Left ventricle myocardium inferior (tissue), 1 donor: ENCODE measurements around the gene NEURL2. TPM values are rescaled to one million over a fixed set of nuclear protein-coding genes. Genes with fewer than 3 reads are reported as not detected.
"Not testable (repeated sequence)": the region's sequence is repeated elsewhere in the genome, so short reads cannot be mapped to it uniquely, and the experiment has no call there.

Source experiments
- DNase-seq: peaks from one replicate; pipeline ENCODE4 v3.0.0-alpha.2; 2020
- H3K27ac ChIP-seq: fragments of 200-600 bp; replicated peaks from 2 replicates; pipeline ENCODE4 v1.8.0; 2021
- H3K27me3 ChIP-seq: fragments of 200-600 bp; 2 replicates; pipeline ENCODE4 v1.8.0; 2021; ENCODE audit warnings: low read depth
- H3K36me3 ChIP-seq: fragments of 200-600 bp; 2 replicates; pipeline ENCODE4 v1.8.0; 2021
- H3K4me1 ChIP-seq: fragments of 200-600 bp; 2 replicates; pipeline ENCODE4 v1.8.0; 2021
- H3K4me3 ChIP-seq: fragments of 200-600 bp; 2 replicates; pipeline ENCODE4 v1.8.0; 2021; ENCODE audit warnings: mild to moderate bottlenecking, moderate library complexity
- H3K9me3 ChIP-seq: fragments of 200-600 bp; replicated peaks from 2 replicates; pipeline ENCODE4 v1.8.0; 2021
- intact Hi-C: fragments of 100-400 bp; cut with micrococcal nuclease; formaldehyde crosslinking; loops from one replicate; pipeline ENCODE4 v1.11.0; 2022
- total RNA-seq: library from RNA; stranded (reverse); fragmentation: NEBNext Ultra II Directional; extraction: Animal tissue kit (Norgen Biotek cat#: 25700); gene quantifications from one replicate; pipeline ENCODE4 v1.2.1, GENCODE V29; 2021
- TF ChIP-seq, protein P1 (sequence below): fragments of 200-600 bp; IDR thresholded peaks from 2 replicates; pipeline ENCODE4 v1.8.0; 2021; ENCODE audit warnings: antibody characterized with exemption, mild to moderate bottlenecking, borderline replicate concordance
- donor health status: DM: no; HTN: yes; CAD: no; lungs with severe emphysema.

NEURL2 gene
- total RNA-seq, 1 donor from 2014 or later, result 7.6 TPM

DNA sequence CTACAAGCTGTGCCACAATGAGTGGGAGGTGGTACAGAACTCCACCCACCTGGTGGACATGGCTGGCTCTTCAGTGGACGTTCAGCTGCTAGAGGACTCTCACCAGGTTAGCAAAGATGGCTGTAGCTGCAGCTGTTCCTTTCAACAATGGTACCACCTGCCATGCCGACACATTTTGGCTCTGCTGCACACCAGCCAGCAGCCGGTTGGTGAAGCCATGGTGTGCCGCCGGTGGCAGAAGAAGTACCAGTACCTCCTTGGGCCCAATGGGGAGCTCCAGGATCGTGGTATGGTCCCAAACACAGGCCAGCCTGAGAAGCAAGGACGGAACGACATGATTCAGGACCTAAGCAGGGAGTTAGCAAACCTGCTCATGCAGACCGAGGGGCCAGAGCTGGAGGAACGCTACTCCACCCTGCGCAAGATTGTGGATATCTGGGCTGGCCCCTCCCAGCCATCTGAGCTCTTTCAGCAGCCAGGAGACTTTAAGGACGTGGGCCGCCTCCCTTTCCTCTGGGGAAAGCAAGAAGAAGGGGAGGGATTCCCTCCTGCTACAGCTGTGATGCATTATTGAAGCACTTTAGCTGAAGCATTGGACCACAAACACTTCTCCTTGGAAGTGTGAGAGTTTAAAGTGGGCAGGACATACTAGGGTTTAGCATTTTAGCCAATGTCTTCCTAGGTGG lies 12.8 kb downstream of the NEURL2 start:
- peak overlapping the region; percentile 34 for H3K27ac ChIP-seq
- no peak for DNase-seq
- no peak overlapping the region for H3K4me3 ChIP-seq
- H3K9me3 ChIP-seq, result no peaks in the 10 kb centered on the region
- peaks cover 39% of the 10 kb centered on the region for H3K4me1 ChIP-seq
- no peaks in the 10 kb centered on the region for H3K27me3 ChIP-seq
- intact Hi-C loops, result no loop called here
- TF ChIP-seq, protein P1, sequence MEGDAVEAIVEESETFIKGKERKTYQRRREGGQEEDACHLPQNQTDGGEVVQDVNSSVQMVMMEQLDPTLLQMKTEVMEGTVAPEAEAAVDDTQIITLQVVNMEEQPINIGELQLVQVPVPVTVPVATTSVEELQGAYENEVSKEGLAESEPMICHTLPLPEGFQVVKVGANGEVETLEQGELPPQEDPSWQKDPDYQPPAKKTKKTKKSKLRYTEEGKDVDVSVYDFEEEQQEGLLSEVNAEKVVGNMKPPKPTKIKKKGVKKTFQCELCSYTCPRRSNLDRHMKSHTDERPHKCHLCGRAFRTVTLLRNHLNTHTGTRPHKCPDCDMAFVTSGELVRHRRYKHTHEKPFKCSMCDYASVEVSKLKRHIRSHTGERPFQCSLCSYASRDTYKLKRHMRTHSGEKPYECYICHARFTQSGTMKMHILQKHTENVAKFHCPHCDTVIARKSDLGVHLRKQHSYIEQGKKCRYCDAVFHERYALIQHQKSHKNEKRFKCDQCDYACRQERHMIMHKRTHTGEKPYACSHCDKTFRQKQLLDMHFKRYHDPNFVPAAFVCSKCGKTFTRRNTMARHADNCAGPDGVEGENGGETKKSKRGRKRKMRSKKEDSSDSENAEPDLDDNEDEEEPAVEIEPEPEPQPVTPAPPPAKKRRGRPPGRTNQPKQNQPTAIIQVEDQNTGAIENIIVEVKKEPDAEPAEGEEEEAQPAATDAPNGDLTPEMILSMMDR, result no peak
- H3K36me3 ChIP-seq, result peaks cover 26% of the 10 kb centered on the region

DNA sequence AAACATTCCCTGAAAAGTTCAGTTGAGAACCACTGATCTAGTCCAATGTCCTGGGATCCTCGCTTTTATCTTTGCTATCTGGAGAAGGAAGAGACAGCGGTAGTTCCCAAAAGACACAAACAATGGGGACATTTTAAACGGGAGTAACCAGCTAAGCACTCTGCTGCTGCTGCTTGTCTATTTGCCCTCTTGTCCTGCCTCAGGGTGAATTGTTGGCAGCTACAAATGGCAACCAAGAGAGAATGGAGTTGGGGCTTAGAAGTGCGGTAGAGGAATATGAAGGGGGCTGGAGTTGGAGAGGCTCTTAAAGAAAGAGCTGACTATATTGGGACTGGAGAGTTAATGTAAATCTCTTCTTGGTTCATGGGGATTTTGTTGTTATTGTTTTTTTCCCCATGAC lies 16.4 kb downstream of the NEURL2 start:
- intact Hi-C loops, result no loop called here
- peaks cover 12% of the 10 kb centered on the region for H3K4me1 ChIP-seq
- H3K36me3 ChIP-seq, result peaks cover 23% of the 10 kb centered on the region
- no peaks in the 10 kb centered on the region for H3K9me3 ChIP-seq
- H3K27ac ChIP-seq, result no peak overlapping the region
- no peak for DNase-seq
- TF ChIP-seq, protein P1, result no peak
- H3K4me3 ChIP-seq, result no peak overlapping the region
- no peaks in the 10 kb centered on the region for H3K27me3 ChIP-seq

DNA sequence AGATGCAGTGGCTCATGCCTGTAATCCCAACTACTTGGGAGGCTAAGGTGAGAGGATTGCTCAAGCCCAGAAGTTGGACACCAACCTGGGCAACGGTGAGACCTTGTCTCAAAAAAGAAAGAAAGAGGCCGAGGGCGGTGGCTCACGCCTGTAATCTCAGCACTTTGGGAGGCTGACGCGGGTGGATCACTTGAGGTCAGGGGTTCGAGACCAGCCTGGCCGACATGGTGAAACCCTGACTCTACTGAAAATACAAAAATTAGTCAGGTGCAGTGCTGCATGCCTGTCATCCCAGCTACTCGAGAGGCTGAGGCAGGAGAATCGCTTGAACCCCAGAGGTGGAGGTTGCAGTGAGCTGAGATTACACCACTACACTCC lies 16.9 kb downstream of the NEURL2 start:
- H3K27me3 ChIP-seq, intact Hi-C loops, H3K9me3 ChIP-seq, H3K4me3 ChIP-seq, H3K27ac ChIP-seq, DNase-seq: not testable (repeated sequence)
- peaks cover 10% of the 10 kb centered on the region for H3K4me1 ChIP-seq
- peaks cover 23% of the 10 kb centered on the region for H3K36me3 ChIP-seq

DNA sequence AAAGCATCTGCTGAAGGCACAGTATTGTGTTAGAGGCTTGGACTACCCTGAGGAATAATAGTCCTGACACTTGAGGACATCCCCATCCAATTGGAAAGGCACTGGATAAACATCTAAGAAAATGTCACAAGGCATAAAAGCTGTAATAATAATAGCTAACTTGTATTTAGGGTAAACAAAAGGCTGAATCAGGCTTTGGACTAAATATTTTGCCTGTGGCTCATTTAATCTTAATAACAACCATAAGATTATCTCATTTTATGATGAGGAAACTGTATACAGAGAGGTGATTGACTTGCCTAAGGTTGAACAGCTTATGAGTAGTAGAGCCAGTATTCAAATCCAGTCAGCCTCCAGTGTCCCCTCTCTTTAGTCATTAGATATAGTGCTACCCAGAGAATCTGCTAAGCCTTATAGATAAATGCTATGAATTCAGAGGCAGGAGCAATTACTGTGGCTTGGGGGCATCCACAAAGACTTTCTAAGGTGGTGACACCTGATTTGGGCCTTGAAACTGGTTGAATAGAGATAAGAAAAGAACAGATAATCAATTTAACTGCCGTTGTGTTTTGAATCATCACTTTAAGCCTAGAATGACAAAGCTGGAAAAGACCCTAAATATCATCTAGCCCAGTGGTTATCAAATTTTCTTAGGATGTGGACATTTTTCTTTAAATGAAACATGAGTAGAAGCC lies 17.5 kb downstream of the NEURL2 start:
- Histone ChIP-seq H3K27me3 (no peaks in the 10 kb centered on the region), H3K27ac (no peak overlapping the region), H3K4me3 (no peak overlapping the region), H3K36me3 (peaks cover 21% of the 10 kb centered on the region), H3K9me3 (no peaks in the 10 kb centered on the region), H3K4me1 (peaks cover 5% of the 10 kb centered on the region)
- no peak for DNase-seq
- TF ChIP-seq, protein P1, result no peak
- intact Hi-C loops, result no loop called here

DNA sequence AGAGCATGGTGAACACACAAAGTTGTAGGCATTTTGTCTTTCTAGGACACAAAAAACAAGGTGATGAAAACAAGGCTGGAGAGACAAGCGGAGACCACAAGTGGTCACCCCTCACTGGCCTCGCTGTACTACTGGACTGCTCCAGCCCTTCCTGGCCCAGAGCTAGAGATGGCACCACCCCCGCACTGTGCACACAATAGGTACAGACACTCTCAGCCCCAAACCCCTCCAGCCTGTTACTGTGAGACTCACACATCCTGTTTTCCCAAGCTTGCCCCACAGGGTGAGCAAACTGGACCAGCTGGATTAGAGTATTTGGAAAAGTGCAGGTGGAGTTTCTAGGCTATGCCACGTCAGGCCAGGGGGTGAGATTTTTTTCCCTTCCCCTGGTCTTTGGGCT lies 18.4 kb downstream of the NEURL2 start:
- H3K4me1 ChIP-seq, result no peaks in the 10 kb centered on the region
- peaks cover 13% of the 10 kb centered on the region for H3K36me3 ChIP-seq
- intact Hi-C loops, result no loop called here
- DNase-seq, result no peak
- H3K27me3 ChIP-seq, result no peaks in the 10 kb centered on the region
- H3K9me3 ChIP-seq, result no peaks in the 10 kb centered on the region
- H3K27ac ChIP-seq, result no peak overlapping the region
- H3K4me3 ChIP-seq, result no peak overlapping the region
- TF ChIP-seq, protein P1, result no peak

DNA sequence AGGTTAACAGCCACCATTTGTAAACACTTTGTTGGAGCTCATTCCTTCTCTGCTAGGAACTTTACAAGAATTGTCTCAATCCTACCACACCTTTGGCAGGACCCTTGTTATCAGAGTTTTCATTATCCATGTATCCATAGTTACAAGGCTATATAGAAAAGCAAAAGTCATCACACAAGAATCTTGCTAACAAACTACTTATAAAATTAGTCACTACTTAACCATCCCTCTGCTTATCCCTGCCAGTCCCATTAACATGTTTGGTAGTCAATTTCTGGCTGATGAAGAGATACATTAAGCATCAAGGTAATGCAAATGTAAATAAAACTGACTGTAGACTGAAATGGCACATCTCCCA lies 23.2 kb downstream of the NEURL2 start:
- TF ChIP-seq, protein P1, result no peak
- Histone ChIP-seq H3K27ac (no peak overlapping the region), H3K36me3 (peaks cover 3% of the 10 kb centered on the region), H3K27me3 (no peaks in the 10 kb centered on the region), H3K4me3 (no peak overlapping the region), H3K4me1 (no peaks in the 10 kb centered on the region), H3K9me3 (no peaks in the 10 kb centered on the region)
- no peak for DNase-seq
- intact Hi-C loops, result no loop called here
